Activated CD8-positive, alpha-beta memory T cell treated with anti-CD3 and anti-CD28 coated beads for 4 hours (primary cell): ENCODE data around the gene MICB.
"Not testable (repeated sequence)": the region's sequence is repeated elsewhere in the genome, so short reads cannot be mapped to it uniquely, and the experiment has no call there.

Experiments used
- DNase-seq, 2 donors: peaks; one replicate each; pipeline ENCODE4 v3.0.0-alpha.2; 2020; ENCODE audit warnings: low read depth in 2 of 2

Gene MICB

GRCh38 chr6:31541059-31541657 lies 43.2 kb downstream of the MICB start:
- peak in 1 of 2 donors; percentile 35 for DNase-seq

- DNase-seq, result peak; percentile 84 to 88
Observed at GRCh38 chr6:31541658-31542521, 43.9 kb downstream of the MICB start, which contains the start of gene DDX39B. Gene DDX39B, minus strand, starts transcription at chr6:31542003. Its CDS starts 1,471 bp downstream, at chr6:31540532.

GRCh38 chr6:31543639-31544038 lies 45.7 kb downstream of the MICB start:
- no peak for DNase-seq

- no peak for DNase-seq
Observed at GRCh38 chr6:31544676-31545075, 46.7 kb downstream of the MICB start.

- no peak for DNase-seq
Observed at GRCh38 chr6:31545291-31545690, 47.3 kb downstream of the MICB start.

- DNase-seq, result peak; percentile 69 to 74
Observed at GRCh38 chr6:31546339-31546957, 48.5 kb downstream of the MICB start, which contains the start of gene ATP6V1G2. Gene ATP6V1G2, minus strand, starts transcription at chr6:31546608. Its CDS starts 49 bp downstream, at chr6:31546559.

- peak; percentile 82 to 88 for DNase-seq
Observed at GRCh38 chr6:31546958-31547726, 49.2 kb downstream of the MICB start, which contains the start of gene NFKBIL1. Gene NFKBIL1, plus strand, starts transcription at chr6:31547608. Its CDS starts 87 bp downstream, at chr6:31547695.

- DNase-seq, result no peak
Observed at GRCh38 chr6:31547727-31548543, 50.0 kb downstream of the MICB start.

- no peak for DNase-seq
Observed at GRCh38 chr6:31548544-31548873, 50.6 kb downstream of the MICB start.

- not testable (repeated sequence) for DNase-seq
Observed at GRCh38 chr6:31551371-31551770, 53.4 kb downstream of the MICB start.

- DNase-seq, result no peak
Observed at GRCh38 chr6:31556307-31556706, 58.4 kb downstream of the MICB start.

- DNase-seq, result no peak
Observed at GRCh38 chr6:31557443-31558317, 59.7 kb downstream of the MICB start.

GRCh38 chr6:31558318-31558625 lies 60.3 kb downstream of the MICB start:
- DNase-seq, result no peak

- no peak for DNase-seq
Observed at GRCh38 chr6:31558631-31559500, 60.9 kb downstream of the MICB start.

GRCh38 chr6:31559606-31559957 lies 61.6 kb downstream of the MICB start:
- DNase-seq, result no peak

GRCh38 chr6:31559958-31560696 lies 62.2 kb downstream of the MICB start:
- no peak for DNase-seq

GRCh38 chr6:31560697-31561058 lies 62.7 kb downstream of the MICB start:
- DNase-seq, result no peak
